DMS153 (cell line): ENCODE data around the gene HSD11B1L.
"Not testable (repeated sequence)": the region's sequence is repeated elsewhere in the genome, so short reads cannot be mapped to it uniquely, and the experiment has no call there.

Experiments
- DNase-seq: peaks from one replicate; lab custom pipeline; 2025; lab: John Stamatoyannopoulos, UW

The HSD11B1L gene

GRCh38 chr19:5700455-5701092 is 19.7 kb downstream of the HSD11B1L start:
- DNase-seq, result no peak

- not testable (repeated sequence) for DNase-seq
Measured at GRCh38 chr19:5702053-5702410, 21.2 kb downstream of the HSD11B1L start.

- DNase-seq, result no peak
Measured at GRCh38 chr19:5703819-5704818, 23.3 kb downstream of the HSD11B1L start.

GRCh38 chr19:5705552-5705951 is 24.7 kb downstream of the HSD11B1L start:
- DNase-seq, result no peak

GRCh38 chr19:5706876-5707573 is 26.2 kb downstream of the HSD11B1L start:
- DNase-seq, result no peak

GRCh38 chr19:5707576-5708575 is 27.0 kb downstream of the HSD11B1L start:
- no peak for DNase-seq

- DNase-seq, result no peak
Measured at GRCh38 chr19:5711025-5711424, 30.2 kb downstream of the HSD11B1L start.

- no peak for DNase-seq
Measured at GRCh38 chr19:5711713-5712161, 30.9 kb downstream of the HSD11B1L start.

GRCh38 chr19:5713228-5713627 is 32.4 kb downstream of the HSD11B1L start:
- DNase-seq, result no peak

GRCh38 chr19:5714816-5715215 is 34.0 kb downstream of the HSD11B1L start:
- DNase-seq, result no peak

- DNase-seq, result no peak
Measured at GRCh38 chr19:5717215-5717935, 36.5 kb downstream of the HSD11B1L start.

GRCh38 chr19:5718037-5718578 is 37.3 kb downstream of the HSD11B1L start:
- no peak for DNase-seq

- DNase-seq, result no peak
Measured at GRCh38 chr19:5718579-5719273, 37.9 kb downstream of the HSD11B1L start.

- DNase-seq, result no peak
Measured at GRCh38 chr19:5719274-5719960, 38.6 kb downstream of the HSD11B1L start.

- DNase-seq, result peak; percentile 97
Measured at GRCh38 chr19:5719961-5720790, 39.3 kb downstream of the HSD11B1L start, which contains the start of the genes CATSPERD and LONP1. Gene CATSPERD (plus strand): TSS chr19:5720637. CDS start chr19:5720738, 101 bp downstream. Gene LONP1 (minus strand): TSS chr19:5720146. CDS start chr19:5720132, 14 bp downstream.

- no peak for DNase-seq
Measured at GRCh38 chr19:5727453-5728050, 46.7 kb downstream of the HSD11B1L start.

GRCh38 chr19:5733172-5733571 is 52.3 kb downstream of the HSD11B1L start:
- not testable (repeated sequence) for DNase-seq
